ENCODE data around the gene ENOSF1. TPM values are rescaled to one million over a fixed set of nuclear protein-coding genes. Genes with fewer than 3 reads are reported as not detected.

The ENOSF1 gene
- total RNA-seq, 1 experiment from 2014 or later, result 48.7 TPM

DNA sequence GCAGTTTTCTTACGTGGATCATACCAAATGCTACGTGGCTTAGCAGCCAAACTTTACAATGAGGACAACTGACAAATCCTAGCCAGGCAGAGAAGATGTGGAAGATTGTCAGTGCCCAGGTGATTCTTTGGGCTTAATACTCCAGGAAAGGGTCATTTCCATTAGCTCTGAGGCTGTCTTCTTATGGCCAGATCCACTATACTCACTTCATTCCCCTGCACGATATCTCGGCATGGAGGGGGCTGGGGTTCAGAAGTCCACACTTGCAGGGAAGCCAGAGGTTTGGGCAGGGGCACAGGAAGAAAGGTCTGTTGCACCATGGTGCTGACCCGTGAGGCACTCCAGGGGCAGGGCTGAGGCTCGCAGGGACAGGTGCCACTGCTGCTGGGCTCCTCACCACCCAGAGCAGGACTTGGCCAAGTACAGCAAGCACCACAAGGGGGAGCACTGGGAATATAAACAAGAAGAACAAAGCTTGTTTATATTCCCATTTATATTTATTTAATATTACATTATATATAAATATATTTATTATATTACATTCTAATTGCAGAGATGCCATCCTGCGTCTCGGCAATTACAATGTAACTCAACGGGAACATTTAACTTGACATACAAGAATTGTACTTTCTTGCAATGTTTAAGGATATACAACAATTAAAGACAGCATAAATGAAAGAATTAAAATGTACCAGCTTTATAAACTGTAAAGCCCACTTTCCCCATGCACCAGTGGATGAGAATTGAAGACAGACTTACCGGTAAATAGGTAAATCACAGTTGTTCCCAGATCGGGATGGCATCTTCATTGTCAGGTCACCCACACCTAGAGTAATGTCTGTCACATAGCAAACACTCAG is 88.4 kb downstream of the ENOSF1 start:
- ChIA-PET CTCF (interaction anchor here (0.6 to 3.9 kb wide), 8 partner anchors 116 to 1501 kb away, joined by 3 to 28 read pairs (median 4); partner anchors contain the start of gene THOC1), POLR2A (ENCODE audit: unreplicated experiment) (no interaction called here)
- Histone ChIP-seq H2AFZ (no peak overlapping the region), H4K20me1 (ENCODE audit: insufficient read depth) (no peaks in the 10 kb centered on the region), H3K9me2 (ENCODE audit: insufficient read depth) (no peaks in the 10 kb centered on the region), H3F3A (ENCODE audit: insufficient read depth, low read depth) (no peaks in the 10 kb centered on the region), H3K27me3 (ENCODE audit: insufficient read depth, low read depth) (peaks cover 40% of the 10 kb centered on the region; the same call in 1 of the 2 replicates), H3K36me3 (ENCODE audit: low read depth) (no peaks in the 10 kb centered on the region), H3K27ac (no peak overlapping the region), H3K4me2 (no peak overlapping the region), H3K9me3 (ENCODE audit: insufficient read depth, low read depth) (no peaks in the 10 kb centered on the region), H3K4me1 (replicated peaks; ENCODE audit: insufficient read depth) (no peaks in the 10 kb centered on the region), H3K79me2 (ENCODE audit: low read depth) (no peaks in the 10 kb centered on the region), H3K4me3 (no peak overlapping the region)
- DNase-seq, result peak; percentile 48 to 72
- intact Hi-C loops (cut with micrococcal nuclease; ENCODE audit: unreplicated experiment), result loop anchor here (1.0 to 10.0 kb wide), 4 partner anchors 91 to 1923 kb away; partner anchors contain the start of gene ENOSF1
- BruUV-seq (replicated peaks), result no TSS peak
- TF ChIP-seq EZH2 (IDR thresholded peaks at IDR 0.05; ENCODE audit: low read depth), result no peak
- TF ChIP-seq, protein P1, sequence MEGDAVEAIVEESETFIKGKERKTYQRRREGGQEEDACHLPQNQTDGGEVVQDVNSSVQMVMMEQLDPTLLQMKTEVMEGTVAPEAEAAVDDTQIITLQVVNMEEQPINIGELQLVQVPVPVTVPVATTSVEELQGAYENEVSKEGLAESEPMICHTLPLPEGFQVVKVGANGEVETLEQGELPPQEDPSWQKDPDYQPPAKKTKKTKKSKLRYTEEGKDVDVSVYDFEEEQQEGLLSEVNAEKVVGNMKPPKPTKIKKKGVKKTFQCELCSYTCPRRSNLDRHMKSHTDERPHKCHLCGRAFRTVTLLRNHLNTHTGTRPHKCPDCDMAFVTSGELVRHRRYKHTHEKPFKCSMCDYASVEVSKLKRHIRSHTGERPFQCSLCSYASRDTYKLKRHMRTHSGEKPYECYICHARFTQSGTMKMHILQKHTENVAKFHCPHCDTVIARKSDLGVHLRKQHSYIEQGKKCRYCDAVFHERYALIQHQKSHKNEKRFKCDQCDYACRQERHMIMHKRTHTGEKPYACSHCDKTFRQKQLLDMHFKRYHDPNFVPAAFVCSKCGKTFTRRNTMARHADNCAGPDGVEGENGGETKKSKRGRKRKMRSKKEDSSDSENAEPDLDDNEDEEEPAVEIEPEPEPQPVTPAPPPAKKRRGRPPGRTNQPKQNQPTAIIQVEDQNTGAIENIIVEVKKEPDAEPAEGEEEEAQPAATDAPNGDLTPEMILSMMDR (conservative IDR thresholded peaks at IDR 0.05), result peak; percentile 72

DNA sequence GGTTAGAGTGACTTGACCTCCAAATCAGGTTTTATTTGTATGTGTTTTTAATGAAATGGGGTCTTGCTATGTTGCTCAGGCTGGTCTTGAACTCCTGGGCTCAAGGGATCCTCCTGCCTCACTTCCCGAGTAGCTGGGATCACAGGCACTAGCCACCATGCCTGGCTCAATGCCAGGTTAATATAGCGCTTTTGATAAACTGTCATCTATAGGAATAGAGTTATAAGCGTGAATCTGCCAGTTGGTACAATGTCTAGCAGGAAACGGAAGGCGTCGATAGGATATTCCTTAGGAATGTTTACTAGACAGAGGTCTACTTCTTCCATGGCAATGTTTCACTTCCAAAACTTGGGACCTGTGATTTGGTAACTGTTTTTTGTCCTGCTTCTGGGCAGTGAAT is 90.1 kb downstream of the ENOSF1 start:
- Histone ChIP-seq H3K27ac (no peak overlapping the region), H3K36me3 (ENCODE audit: low read depth) (no peaks in the 10 kb centered on the region), H2AFZ (no peak overlapping the region), H3K9me3 (ENCODE audit: insufficient read depth, low read depth) (no peaks in the 10 kb centered on the region), H4K20me1 (ENCODE audit: insufficient read depth) (no peaks in the 10 kb centered on the region), H3K27me3 (ENCODE audit: insufficient read depth, low read depth) (peaks cover 39% of the 10 kb centered on the region; the same call in 1 of the 2 replicates), H3F3A (ENCODE audit: insufficient read depth, low read depth) (no peaks in the 10 kb centered on the region), H3K79me2 (ENCODE audit: low read depth) (no peaks in the 10 kb centered on the region), H3K4me2 (no peak overlapping the region), H3K9me2 (ENCODE audit: insufficient read depth) (no peaks in the 10 kb centered on the region), H3K4me1 (replicated peaks; ENCODE audit: insufficient read depth) (no peaks in the 10 kb centered on the region), H3K4me3 (no peak overlapping the region)
- no peak for DNase-seq
- ChIA-PET CTCF (interaction anchor here (0.6 kb wide), 1 partner anchor 1444 kb away, joined by 3 read pairs; no protein-coding TSS in a partner anchor), POLR2A (ENCODE audit: unreplicated experiment) (interaction anchor here (0.7 kb wide), 2 partner anchors 240 to 855 kb away, joined by 4 to 9 read pairs; no protein-coding TSS in a partner anchor)
- no TSS peak for BruUV-seq (replicated peaks)
- TF ChIP-seq EZH2 (IDR thresholded peaks at IDR 0.05; ENCODE audit: low read depth), result no peak
- TF ChIP-seq, protein P1 (conservative IDR thresholded peaks at IDR 0.05), result no peak
- intact Hi-C loops (cut with micrococcal nuclease; ENCODE audit: unreplicated experiment), result loop anchor here (5.0 to 10.0 kb wide), 2 partner anchors 93 to 1925 kb away; partner anchors contain the start of gene ENOSF1

DNA sequence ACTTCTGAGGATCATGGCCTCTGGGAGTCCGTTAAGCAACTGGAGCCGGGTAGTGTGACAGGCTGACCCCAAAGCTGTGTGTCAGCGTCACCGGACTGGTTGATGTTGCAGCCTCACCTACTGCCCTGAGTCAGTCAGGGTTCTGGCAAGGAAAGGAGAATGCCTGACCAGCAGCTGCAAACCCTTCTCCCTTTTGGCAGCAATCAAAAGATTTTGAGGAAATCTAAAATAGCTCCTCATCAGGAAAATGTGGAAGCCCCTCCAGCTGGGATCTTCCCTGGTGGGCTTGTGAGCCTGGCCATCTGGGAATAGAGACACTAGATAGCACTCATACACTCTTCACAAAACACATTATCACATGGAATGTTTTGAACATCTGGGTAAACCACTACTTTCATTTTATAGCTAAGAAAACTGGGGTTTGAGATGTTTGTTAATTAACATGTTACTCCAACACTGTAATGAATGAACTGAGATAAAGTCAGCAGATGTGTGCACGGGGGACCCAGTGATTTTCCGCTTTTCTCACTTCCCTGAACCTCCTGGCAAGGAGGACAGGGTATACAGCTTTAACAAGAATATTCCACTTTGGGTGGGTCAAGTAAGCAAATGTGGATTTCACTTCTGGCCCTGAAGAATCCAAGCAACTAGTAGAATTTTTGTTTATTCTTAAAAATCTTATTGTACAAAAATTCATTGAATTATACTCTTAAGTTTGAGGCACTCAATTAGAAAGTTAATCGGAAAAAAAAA is 91.0 kb downstream of the ENOSF1 start:
- Histone ChIP-seq H2AFZ (no peak overlapping the region), H3K4me3 (no peak overlapping the region), H3K4me2 (no peak overlapping the region), H3F3A (ENCODE audit: insufficient read depth, low read depth) (no peaks in the 10 kb centered on the region), H4K20me1 (ENCODE audit: insufficient read depth) (no peaks in the 10 kb centered on the region), H3K9me2 (ENCODE audit: insufficient read depth) (no peaks in the 10 kb centered on the region), H3K27ac (no peak overlapping the region), H3K9me3 (ENCODE audit: insufficient read depth, low read depth) (no peaks in the 10 kb centered on the region), H3K27me3 (ENCODE audit: insufficient read depth, low read depth) (peaks cover 35% of the 10 kb centered on the region; the same call in 1 of the 2 replicates), H3K36me3 (ENCODE audit: low read depth) (no peaks in the 10 kb centered on the region), H3K79me2 (ENCODE audit: low read depth) (no peaks in the 10 kb centered on the region), H3K4me1 (replicated peaks; ENCODE audit: insufficient read depth) (no peaks in the 10 kb centered on the region)
- ChIA-PET CTCF (no interaction called here), POLR2A (ENCODE audit: unreplicated experiment) (no interaction called here)
- BruUV-seq (replicated peaks), result no TSS peak
- intact Hi-C loops (cut with micrococcal nuclease; ENCODE audit: unreplicated experiment), result loop anchor here (5.0 to 10.0 kb wide), 2 partner anchors 93 to 1926 kb away; partner anchors contain the start of gene ENOSF1
- no peak for DNase-seq
- no peak for TF ChIP-seq EZH2 (IDR thresholded peaks at IDR 0.05; ENCODE audit: low read depth)
- TF ChIP-seq, protein P1 (conservative IDR thresholded peaks at IDR 0.05), result no peak
